Adrenal gland (tissue), 12 donors: Measurements from ENCODE around the gene NODAL. TPM values are rescaled to one million over a fixed set of nuclear protein-coding genes. Genes with fewer than 3 reads are reported as not detected.

Experiments
- DNase-seq, 7 donors: peaks; one replicate each; pipeline ENCODE4 v3.0.0-alpha.2; 2019 to 2020
- H3K27ac ChIP-seq, 5 donors: fragments of 200-600 bp; sonication (generic) in 4 of 5; 1 replicate in 3 of 5; 2 replicates in 2 of 5; pipeline versions ENCODE4 v1.5.1 to v1.8.0; 2016 to 2020; ENCODE audit warnings: mild to moderate bottlenecking in 1 of 5
- H3K27me3 ChIP-seq: fragments of 200-600 bp; 2 replicates; pipeline ENCODE4 v1.8.0; 2021
- H3K36me3 ChIP-seq, 2 donors: fragments of 200-600 bp; replicated peaks in 1 of 2; 1 replicate in 1 of 2; 2 replicates in 1 of 2; pipeline versions ENCODE4 v1.5.1 to v1.8.0; 2018 to 2022
- H3K4me1 ChIP-seq, 2 donors: fragments of 200-600 bp; replicated peaks in 1 of 2; 1 replicate in 1 of 2; 2 replicates in 1 of 2; pipeline versions ENCODE4 v1.5.1 to v1.8.0; 2018 to 2021
- H3K4me3 ChIP-seq, 4 donors: fragments of 200-600 bp; sonication (generic) in 3 of 4; one replicate each; pipeline ENCODE4 v1.5.1; 2016 to 2018
- H3K9me3 ChIP-seq, 3 donors: fragments of 200-600 bp; sonication (generic) in 1 of 3; replicated peaks in 1 of 3; 1 replicate in 2 of 3; 2 replicates in 1 of 3; pipeline versions ENCODE4 v1.5.1 to v1.8.0; 2016 to 2021
- POLR2A ChIP-seq, 2 donors: fragments of 450-650 bp; IDR thresholded peaks; one replicate each; pipeline ENCODE4 v1.6.1; 2017; ENCODE audit warnings: antibody characterized with exemption in 2 of 2, mild to moderate bottlenecking in 2 of 2, moderate library complexity in 1 of 2
- WGBS, 4 donors: extraction: QIAGEN DNeasy Blood & Tissue Kit in 2 of 4; methylation state at CpG; one replicate each; pipeline versions ENCODE4 v1.1.5 to v1.1.7; 2013 to 2017; 5-methylcytosine and 5-hydroxymethylcytosine counted together
- intact Hi-C, 2 donors: fragments of 100-400 bp; cut with DNase I; formaldehyde crosslinking; loops; one replicate each; pipeline versions ENCODE4 v1.14.1 to v1.15.0; 2022 to 2023
- polyA plus RNA-seq, 3 donors: library from polyadenylated mRNA; stranded (reverse); fragments of 200-250 nt in 2 of 3; fragments of 350-450 nt in 1 of 3; fragmentation: Illumina TruSeq in 1 of 3; extraction: RNeasy Lipid Tissue Mini Kit (QIAGEN cat#74804) in 1 of 3; gene quantifications; one replicate each; pipeline ENCODE4 v1.2.3, GENCODE V29; 2013 to 2014
- total RNA-seq, 9 donors: library from RNA; depleted of rRNA in 4 of 9; stranded (reverse); fragments of >200 nt in 4 of 9; fragments of 120-200 nt in 1 of 9; fragmentation: NEBNext Ultra II Directional in 1 of 9; extraction: Animal tissue kit (Norgen Biotek cat#: 25700) in 1 of 9; gene quantifications; one replicate each; pipeline versions ENCODE4 v1.1.0 to v1.2.4, GENCODE V29; 2013 to 2023
- TF ChIP-seq, protein P1 (sequence below), 6 experiments: fragments of 450-650 bp in 4 of 6; fragments of 200-600 bp in 2 of 6; sonication (generic) in 1 of 6; IDR thresholded peaks; 1 replicate in 5 of 6; 2 replicates in 1 of 6; pipeline versions ENCODE4 v1.5.1 to v1.8.0; 2016 to 2021; ENCODE audit warnings: antibody characterized with exemption in 6 of 6, mild to moderate bottlenecking in 2 of 6, moderate library complexity in 1 of 6
- donor health status: healthy with polysubstance abuse.
- donor health status: Bipolar disorder and iron deficiency.
- donor health status: DM: yes; HTN: yes; CAD: no.
- donor health status: DM: no; HTN: no; CAD: no.
- donor health status: DM: no; HTN: no; CAD: no.
- donor health status: DM: yes; HTN: yes; CAD: no.

NODAL gene
- total and polyA plus RNA-seq, 12 donors, result not detected

DNA sequence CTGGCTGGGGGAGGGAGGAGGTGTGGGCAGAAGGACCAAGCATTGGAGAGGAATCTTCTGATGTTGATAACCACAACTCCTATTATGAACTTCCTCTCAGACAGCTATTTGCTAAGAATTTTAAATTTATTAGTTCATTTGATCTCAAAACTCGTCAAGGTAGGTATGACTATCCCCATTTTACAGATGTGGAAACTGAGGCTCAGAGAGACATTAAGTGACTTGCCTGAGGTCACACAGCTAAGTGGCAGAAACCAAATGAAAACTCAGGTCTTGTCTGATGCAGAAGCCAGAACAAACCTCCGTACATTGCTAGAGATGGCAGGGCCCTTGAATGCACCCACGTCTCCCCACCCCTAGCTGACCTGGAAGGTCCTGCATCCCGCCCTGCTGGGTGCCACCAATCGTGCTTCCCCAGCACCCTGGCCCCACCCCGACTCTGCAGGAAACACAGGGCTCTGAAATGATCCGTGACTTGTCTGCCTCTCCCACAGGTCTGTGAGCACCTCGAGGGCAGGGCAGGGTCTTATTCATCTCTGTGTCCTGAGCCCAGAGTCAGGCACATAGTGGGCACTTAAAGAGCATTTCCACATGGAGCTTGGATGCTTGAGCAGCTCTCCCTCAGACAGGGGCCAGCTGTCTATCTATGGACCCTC, 31.4 kb upstream of the NODAL start:
- DNase-seq, result no peak
- Histone ChIP-seq H3K9me3 (no peaks in the 10 kb centered on the region), H3K4me3 (no peak overlapping the region), H3K36me3 (no peaks in the 10 kb centered on the region), H3K27me3 (no peaks in the 10 kb centered on the region), H3K4me1 (peaks cover under 1 to 8% of the 10 kb centered on the region in 2 donors), H3K27ac (no peak overlapping the region)
- WGBS, 4 donors, result 72 to 78% (median 75%) methylated on average over 6 to 8 of the region's 8 CpGs
- intact Hi-C loops, result loop anchor here in 1 of 2 donors (10.0 kb wide), 1 partner anchor 282 kb away; no protein-coding TSS in a partner anchor
- no peak for TF ChIP-seq POLR2A (IDR thresholded peaks at IDR 0.05)
- TF ChIP-seq, protein P1, sequence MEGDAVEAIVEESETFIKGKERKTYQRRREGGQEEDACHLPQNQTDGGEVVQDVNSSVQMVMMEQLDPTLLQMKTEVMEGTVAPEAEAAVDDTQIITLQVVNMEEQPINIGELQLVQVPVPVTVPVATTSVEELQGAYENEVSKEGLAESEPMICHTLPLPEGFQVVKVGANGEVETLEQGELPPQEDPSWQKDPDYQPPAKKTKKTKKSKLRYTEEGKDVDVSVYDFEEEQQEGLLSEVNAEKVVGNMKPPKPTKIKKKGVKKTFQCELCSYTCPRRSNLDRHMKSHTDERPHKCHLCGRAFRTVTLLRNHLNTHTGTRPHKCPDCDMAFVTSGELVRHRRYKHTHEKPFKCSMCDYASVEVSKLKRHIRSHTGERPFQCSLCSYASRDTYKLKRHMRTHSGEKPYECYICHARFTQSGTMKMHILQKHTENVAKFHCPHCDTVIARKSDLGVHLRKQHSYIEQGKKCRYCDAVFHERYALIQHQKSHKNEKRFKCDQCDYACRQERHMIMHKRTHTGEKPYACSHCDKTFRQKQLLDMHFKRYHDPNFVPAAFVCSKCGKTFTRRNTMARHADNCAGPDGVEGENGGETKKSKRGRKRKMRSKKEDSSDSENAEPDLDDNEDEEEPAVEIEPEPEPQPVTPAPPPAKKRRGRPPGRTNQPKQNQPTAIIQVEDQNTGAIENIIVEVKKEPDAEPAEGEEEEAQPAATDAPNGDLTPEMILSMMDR (IDR thresholded peaks at IDR 0.05), result no peak

DNA sequence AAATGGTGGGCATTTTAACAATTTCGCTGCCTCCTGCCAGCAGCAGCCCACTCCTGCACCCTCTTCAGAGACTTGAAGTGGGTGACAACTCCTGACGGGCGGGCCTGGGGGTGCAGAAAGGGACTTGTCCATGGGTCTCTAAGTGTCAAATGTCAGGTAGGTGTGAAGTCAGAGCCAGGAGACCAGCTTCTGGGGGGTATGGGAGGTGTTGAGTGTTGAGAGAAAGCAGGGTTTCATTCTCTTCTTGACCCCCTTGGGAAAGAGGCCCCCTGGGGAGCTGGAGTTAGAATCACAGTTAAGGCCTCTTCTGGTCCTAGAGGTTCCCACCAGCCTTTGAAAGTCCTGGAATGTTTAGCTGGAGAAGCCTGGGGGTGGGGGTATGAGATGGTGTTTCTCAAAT, 25.5 kb upstream of the NODAL start:
- TF ChIP-seq POLR2A (IDR thresholded peaks at IDR 0.05), result no peak
- TF ChIP-seq, protein P1 (IDR thresholded peaks at IDR 0.05), result no peak
- no peaks in the 10 kb centered on the region for H3K36me3 ChIP-seq
- 86 to 95% (median 88%) methylated on average over 3 of the region's 3 CpGs for WGBS, 4 donors
- peaks cover 8 to 10% of the 10 kb centered on the region in 2 donors for H3K4me1 ChIP-seq
- no peak overlapping the region for H3K27ac ChIP-seq
- H3K9me3 ChIP-seq, result no peaks in the 10 kb centered on the region
- no peaks in the 10 kb centered on the region for H3K27me3 ChIP-seq
- intact Hi-C loops, result no loop called here
- no peak for DNase-seq
- no peak overlapping the region for H3K4me3 ChIP-seq

DNA sequence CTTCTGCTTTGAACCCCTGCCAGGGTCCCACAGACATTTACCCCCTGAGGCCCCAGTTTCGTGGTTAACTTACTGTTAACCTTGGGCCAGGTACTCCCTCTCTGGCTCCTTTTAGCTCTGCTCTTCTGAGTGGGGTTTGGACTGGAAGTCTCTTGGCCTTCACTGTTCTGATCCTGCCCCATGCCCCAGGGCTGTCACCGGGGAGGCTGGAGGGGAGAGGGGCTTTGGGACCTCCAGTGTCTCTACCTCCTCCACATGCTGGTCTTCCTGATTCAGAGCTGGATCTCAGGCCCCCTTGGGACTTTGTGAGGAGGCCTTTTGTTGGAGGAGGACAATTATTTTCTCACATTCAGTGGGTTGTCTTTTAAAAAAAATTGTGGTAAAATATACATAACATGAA, 24.4 kb upstream of the NODAL start:
- no peak overlapping the region for H3K27ac ChIP-seq
- WGBS, 4 donors, result 71 to 100% (median 86%) methylated on average over 2 of the region's 2 CpGs
- no peaks in the 10 kb centered on the region for H3K9me3 ChIP-seq
- no peaks in the 10 kb centered on the region for H3K27me3 ChIP-seq
- TF ChIP-seq POLR2A (IDR thresholded peaks at IDR 0.05), result no peak
- TF ChIP-seq, protein P1 (IDR thresholded peaks at IDR 0.05), result no peak
- no peaks in the 10 kb centered on the region for H3K36me3 ChIP-seq
- intact Hi-C loops, result no loop called here
- no peak overlapping the region for H3K4me3 ChIP-seq
- no peak for DNase-seq
- peaks cover 8 to 10% of the 10 kb centered on the region in 2 donors for H3K4me1 ChIP-seq

DNA sequence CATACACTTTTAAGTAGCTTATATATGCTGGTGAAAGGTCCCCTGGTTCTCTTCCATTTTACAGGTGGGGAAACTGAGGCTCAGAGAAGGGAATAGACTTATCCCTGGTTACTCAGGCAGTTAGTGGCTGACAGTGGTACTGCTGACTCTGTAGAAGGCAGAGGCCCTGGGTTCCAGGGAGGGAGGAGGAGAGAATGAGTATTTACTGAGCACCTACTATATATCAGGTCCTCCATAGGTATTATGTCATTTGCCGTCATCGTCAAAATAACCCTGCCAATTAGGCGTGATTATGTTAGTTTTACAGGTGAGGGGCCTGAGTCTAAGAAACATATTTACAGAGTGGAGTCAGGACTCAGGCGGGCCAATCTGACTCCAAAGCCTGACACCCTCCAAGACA, 23.8 kb upstream of the NODAL start:
- Histone ChIP-seq H3K9me3 (no peaks in the 10 kb centered on the region), H3K4me3 (no peak overlapping the region), H3K27ac (no peak overlapping the region), H3K36me3 (no peaks in the 10 kb centered on the region), H3K27me3 (no peaks in the 10 kb centered on the region), H3K4me1 (peaks cover 8 to 10% of the 10 kb centered on the region in 2 donors)
- 86 to 96% (median 93%) methylated on average over 3 to 4 of the region's 4 CpGs for WGBS, 4 donors
- TF ChIP-seq, protein P1 (IDR thresholded peaks at IDR 0.05), result no peak
- TF ChIP-seq POLR2A (IDR thresholded peaks at IDR 0.05), result no peak
- intact Hi-C loops, result no loop called here
- no peak for DNase-seq
